ENCODE measurements around the gene RNF6. TPM values are rescaled to one million over a fixed set of nuclear protein-coding genes. Genes with fewer than 3 reads are reported as not detected.
A peak's percentile ranks its signal among the peaks of the same experiment; 100 is the strongest.

RNF6 gene
- polyA plus RNA-seq, 1 donor = 35.4 TPM

DNA sequence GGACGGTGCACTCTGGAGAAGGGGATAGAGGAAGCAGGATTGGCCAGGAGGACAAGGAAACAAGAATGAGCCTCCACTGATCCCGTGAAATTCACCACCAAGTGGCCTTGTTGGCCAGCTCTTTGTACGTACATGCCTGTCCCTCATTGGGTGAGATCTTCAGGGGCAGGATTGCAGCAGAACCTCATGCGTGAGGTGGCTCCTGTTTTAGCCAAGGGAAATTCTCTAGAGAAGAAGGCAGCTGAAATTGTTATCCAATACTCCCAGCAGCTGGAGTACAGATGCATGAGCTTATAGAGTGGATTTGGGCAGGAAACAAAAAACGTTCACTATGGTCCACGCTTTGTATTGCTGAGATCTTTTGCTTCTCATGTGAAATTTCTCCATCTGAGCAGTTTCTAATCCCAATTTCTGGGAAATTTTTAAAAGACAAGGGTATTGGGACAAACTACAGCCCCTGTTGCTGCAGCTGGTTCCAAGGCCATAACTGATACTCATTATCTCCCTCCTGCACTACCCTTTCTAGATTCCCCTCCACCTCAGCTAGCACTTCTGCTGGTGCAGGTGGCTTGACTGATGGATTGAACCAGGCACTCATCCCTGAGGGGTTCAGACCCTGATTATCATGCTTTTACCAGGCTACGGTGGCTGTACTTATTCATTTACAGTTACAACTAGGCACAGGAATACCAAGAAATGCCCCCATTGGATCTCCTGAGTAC lies 3.9 kb upstream of the RNF6 start:
- peak; percentile 19 for DNase-seq (ENCODE audit: low read depth)

DNA sequence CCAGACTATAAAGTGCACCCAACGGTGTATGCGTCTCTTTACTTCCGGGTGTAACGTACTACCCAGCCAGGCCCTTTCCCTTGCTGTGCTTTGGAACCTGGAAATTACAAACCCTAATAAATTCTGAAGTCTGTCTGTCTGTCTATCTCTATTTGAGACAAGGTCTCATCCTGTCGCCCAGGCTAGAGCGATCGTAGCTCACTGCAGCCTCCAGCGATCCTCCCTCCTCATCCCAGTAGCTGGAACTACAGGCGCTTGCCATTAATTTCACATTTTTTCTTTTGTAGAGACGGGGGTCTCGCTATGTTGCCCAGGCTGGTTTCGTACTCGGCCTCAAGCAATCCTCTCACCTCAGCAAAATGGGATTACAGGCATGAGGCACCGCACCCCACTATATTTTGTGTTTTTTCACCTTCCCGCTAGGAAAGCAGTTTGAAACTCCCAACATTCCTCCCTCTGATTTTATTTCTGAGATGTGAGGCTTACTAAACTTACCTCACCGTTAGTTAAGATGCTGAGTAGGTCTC lies 469 bp upstream of the RNF6 start:
- DNase-seq (ENCODE audit: low read depth) = peak; percentile 29

DNA sequence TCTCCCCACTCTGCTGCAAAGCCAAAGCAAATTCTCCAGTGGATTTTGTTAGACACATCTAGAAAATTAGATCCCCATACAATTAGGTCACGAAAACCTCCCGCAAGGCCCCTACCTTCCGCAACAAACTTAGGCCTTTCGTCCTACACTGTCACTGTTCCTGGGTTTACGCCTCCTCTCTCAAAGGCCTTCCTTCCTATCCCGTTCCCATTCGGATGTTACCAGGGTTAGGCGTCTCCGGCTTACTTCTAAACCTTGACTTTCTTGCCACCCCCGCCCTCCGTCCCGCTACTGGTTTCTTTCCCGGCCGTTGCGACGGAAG lies 754 bp downstream of the RNF6 start:
- DNase-seq (ENCODE audit: low read depth) = no peak

DNA sequence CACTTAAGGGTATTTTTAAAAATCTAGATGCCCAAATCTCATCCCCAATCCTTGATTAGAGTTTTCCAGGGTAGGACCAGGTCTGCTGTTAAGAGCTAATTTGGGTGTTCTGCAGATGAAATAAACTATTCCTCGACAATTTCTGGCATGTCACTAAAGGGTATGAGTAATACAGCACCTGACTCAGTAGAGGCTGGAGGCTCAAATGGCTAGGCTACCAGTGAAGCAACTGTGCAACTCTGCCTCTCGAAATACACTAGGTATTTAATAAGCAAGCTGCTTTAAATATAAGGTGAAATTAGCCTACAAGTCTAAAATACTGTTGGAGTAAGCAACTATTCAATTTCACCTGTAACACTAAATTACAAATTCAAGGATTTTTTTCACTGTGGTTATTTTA lies 1.5 kb downstream of the RNF6 start:
- no peak for DNase-seq (ENCODE audit: low read depth)

DNA sequence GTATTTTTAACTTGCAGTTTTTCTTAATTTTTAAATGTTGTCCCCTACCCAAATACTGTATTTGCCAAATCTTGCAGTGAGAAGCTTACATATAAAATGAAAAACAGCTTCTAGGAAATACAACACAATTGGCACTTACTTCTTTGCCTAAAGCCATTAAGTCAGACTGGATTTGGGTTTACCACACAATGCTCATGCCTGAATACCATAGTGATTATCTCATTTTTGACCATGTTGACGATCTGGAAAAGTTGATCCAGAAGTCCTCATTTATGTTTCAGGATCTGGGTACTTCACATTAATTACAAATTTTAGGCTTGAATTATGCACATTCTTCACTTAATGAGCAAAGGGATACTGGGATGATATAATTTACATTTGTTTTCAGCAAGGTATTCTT lies 2.4 kb downstream of the RNF6 start:
- no peak for DNase-seq (ENCODE audit: low read depth)

DNA sequence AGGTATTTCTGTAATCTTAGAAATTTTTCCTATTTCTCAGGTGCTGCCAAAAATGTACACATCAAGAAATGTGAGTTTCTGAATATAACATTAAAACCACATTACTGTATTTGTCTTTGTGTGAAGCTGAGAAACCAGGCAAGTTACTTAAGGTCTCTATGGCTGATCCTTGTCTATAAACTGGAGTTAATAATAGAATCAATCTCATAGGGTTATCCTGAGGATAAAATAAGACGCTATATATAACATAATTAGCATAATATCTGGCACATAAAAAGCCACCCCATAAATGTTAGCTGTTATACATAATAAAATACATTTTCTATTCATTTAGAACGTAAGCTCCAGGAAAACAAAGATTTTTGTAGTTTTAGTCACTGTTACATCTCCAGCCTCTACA lies 6.1 kb downstream of the RNF6 start:
- DNase-seq (ENCODE audit: low read depth) = no peak

DNA sequence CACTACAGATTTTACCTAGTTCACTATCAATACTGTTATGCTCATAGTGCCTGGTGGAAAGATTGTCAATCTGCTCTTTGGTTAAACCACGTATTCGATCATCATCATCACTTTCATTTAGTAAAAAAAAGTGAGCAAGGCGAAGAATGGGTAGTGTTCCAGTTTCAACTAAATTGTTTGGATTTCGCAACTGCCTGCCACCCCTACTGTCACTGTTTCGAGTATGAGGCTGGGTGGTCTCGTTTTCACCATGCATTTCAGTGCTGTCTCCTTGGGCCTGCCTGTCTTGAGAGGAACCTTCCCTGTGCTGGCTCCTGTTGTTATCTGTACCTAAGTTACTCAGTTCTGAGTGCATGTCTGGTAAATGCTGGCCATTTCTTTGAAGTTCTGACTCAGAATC lies 8.1 kb downstream of the RNF6 start:
- DNase-seq (ENCODE audit: low read depth) = no peak

DNA sequence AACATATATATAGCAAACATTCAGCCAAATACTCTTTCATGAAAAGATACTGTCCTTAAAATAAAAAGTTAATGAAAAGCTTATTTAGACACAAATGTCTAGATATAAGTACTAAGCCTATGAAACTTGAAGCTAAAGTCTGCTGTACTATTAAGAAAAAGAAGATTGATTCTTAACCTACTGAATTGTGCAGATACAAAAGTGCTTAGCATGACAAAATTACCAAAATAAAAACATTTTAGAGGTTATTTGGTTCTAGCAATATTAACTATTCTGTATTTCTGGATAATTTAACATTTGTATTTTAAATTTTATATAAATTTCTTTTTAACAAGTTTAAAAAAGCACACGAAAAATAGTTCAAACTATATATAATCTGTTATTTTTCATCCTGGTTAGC lies 8.8 kb downstream of the RNF6 start:
- DNase-seq (ENCODE audit: low read depth) = no peak

DNA sequence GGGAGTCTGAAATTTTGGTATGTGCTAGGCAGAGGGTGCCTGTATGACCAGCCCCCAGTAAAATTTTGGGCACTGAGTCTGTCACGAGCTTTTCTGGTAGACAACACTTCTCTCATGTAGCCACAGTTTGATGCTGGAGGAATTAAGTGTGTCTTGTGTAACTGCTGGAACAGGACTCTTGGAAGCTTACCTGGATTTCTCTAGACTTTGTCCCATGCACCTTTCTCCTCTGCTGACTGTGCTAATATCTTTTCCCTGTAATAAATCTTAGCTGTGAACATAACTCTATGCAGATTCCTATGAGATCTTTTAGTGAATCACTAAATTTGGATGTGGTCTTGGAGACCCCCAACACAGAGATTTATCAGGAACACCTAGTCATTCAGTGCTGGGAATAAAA lies 13.8 kb downstream of the RNF6 start:
- no peak for DNase-seq (ENCODE audit: low read depth)

DNA sequence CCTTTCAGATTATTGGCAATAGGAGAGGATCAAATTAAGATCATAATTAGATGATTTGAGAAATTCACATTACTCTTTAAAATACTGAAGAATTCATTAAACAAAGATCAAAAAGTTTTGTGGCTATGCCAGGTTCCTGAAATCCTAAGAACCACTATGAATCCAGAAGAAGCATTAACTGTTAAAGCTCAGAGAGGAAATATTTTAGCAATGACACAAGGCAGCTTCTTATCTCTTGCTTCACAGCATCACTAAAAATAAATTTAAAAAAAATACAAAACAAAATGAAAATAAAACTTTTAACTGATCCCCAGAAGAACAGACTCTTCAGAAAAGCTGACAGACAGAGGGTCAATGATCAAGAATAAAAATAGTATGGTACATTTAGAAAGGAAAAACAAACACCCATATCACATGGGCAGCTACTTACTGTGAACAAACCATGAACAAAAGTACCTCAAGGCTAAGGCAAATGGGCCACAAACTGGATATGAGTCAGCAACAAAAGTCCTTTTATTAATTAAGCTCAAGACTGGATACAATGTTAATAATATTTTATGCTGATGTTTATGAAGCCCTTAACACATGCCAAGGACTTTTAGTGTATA lies 19.6 kb downstream of the RNF6 start:
- DNase-seq (ENCODE audit: low read depth) = no peak

DNA sequence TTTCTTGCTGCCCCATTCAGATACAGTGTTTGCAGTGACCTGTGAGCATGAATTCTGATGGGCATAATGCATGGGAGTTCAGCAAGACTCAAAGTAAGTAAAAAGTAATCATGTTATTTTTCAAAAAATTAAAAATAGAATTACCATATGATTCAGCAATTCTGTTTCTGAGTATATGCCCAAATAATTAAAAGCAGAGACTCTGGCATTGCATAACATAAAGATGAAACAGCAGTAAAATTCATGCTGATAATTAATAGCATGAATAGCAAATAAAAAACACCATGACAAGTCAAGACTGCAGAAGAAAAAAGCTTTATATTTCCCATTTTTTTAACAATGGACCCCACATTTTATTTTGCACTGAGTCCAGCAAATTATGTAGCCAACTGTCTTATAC lies 21.3 kb downstream of the RNF6 start:
- DNase-seq (ENCODE audit: low read depth) = no peak

DNA sequence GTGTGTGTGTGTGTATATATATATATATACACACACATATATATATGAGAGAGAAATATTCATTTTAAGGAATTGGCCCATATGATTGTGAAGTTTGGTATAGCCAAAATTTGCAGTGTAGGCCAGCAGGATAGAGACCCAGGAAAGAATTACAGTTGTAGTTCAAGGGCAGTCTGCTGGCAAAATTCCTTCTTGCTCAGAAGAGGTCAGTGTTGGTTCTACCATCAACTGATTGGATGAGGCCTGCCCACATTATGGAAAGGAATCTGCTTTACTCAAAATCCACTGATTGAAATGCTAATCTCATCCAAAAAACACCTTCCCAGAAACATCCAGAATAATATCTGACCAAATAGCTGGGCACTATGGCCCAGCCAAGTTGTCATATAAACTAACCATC lies 24.0 kb downstream of the RNF6 start:
- DNase-seq (ENCODE audit: low read depth) = no peak

DNA sequence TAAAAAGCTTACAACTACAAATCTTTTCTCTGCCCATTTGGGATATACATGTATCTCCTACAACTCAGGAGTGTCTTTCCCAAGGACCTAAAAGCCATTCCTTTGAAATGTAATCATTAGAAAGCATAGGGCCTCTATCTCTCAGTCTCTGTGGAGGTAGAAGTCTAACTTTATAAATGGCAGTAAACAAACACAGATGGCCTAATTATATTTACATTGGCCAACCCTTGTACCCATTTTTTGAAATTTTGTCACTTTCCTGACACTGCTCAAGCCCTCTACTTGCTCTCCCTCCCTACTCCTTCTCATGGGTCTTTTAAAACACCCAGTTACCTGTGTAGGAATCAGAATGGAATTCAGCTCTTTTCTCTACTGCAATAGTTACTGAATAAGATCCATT lies 24.8 kb downstream of the RNF6 start:
- no peak for DNase-seq (ENCODE audit: low read depth)

DNA sequence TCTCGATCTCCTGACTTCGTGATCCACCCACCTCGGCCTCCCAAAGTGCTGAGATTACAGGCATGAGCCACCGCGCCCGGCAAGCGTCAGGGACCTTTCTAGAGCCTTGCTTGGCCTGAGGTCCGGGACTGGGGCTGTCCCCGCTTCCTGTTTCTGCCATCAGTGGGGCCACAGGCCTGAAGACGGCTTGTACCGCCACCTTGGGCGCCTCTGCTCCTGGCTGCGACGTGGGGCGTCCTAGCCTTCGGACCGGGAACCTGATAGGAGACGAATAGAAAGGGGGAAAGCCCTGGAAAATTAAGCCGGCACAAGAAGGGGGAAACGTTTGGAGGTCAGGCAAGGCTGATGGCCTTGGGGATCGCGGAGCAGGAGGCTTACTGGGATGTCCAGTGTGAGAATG lies 35.1 kb downstream of the RNF6 start:
- DNase-seq (ENCODE audit: low read depth) = no peak

DNA sequence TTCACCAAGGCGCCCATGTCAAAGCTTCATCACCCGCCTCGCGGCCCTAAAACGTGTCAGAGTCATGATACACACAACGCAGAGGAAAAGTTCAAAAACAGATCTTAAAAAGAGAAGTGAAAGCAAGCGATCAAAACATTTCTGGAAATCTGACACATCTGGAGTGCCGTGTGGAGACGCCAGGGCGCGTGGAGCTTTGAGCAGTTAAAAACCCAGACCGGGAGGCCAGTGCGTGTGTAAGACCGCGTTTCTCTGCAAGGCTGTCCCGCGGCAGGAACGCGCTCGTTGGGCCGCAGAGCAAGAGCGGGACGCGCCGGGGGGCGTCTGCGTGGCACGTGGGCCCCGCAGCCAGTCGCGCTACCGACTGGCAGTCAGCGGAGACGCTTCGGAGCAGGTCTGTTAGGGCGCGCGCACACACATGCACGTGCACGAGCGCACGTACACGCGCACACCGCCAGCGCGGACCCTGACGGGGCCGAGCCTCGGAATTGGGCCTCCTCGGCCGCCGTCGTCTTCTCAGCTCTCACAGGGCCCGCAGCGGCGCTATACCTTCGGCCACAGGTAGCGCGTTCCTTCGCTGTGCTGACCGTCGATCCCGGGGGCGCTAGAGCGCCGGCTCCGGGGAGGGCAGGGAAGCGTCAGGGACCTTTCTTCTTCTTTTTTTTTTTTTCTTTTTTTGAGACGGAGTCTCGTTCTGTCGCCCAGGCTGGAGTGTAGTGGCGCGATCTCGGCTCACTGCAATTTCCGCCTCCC lies 35.8 kb downstream of the RNF6 start:
- peak; percentile 67 for DNase-seq (ENCODE audit: low read depth)

DNA sequence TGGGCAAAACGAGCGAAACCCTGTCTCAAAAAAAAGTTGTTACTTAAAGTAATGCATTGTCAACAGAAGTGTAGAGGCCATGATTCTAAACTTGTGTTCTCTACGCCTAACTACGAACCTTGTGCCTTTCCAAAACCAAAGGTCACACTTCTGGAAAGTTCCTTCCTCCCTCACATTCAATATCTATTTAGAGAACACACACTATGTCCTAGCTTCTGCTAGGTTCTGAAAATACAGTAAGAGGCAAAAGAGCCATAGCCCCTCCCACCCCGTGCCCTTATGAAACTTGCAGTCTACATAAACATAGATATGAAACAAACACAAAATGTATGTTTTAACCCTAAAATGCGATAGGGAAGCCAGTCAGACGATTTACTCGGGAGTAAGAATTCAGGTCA lies 36.4 kb downstream of the RNF6 start:
- DNase-seq (ENCODE audit: low read depth) = peak; percentile 5

DNA sequence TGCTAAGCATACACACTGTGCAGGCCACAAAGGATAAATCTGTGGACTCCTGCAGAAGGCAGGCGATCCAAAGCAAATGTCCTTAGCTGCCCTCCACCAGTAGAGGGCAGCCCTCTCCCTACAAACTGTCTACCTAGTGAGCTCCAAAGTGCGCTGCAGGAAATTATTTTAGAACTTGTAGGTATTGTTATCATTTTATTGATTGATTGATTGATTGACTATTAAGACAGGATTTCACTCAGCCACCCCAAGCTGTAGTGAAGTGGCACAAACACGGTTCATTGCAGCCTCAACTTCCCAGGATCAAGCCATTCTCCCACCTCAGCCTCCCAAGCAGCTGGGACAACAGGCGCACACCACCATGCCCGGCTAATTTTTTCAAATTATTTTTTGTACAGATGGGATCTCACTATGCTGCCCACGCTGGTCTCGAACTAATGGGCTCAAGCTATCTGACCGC lies 37.3 kb downstream of the RNF6 start:
- DNase-seq (ENCODE audit: low read depth) = peak; percentile 55

DNA sequence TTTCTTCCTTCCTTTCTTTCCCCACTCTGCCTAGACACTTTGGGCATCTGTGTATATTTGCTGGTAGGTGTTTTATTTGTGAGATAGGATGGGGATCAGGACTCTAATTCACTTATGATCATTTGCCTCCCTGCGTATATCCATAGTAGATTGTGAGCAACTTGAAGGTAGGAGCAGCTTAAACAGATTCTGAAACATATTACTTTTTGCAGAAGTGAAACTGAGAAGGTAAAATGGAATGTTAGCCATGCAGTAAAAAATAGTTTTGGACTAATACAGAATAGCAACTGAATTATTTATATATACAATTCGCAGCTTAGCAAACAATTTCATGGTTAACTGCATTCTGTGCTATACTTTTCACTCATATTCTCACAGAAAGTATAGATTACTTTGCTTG lies 38.7 kb downstream of the RNF6 start:
- DNase-seq (ENCODE audit: low read depth) = no peak

DNA sequence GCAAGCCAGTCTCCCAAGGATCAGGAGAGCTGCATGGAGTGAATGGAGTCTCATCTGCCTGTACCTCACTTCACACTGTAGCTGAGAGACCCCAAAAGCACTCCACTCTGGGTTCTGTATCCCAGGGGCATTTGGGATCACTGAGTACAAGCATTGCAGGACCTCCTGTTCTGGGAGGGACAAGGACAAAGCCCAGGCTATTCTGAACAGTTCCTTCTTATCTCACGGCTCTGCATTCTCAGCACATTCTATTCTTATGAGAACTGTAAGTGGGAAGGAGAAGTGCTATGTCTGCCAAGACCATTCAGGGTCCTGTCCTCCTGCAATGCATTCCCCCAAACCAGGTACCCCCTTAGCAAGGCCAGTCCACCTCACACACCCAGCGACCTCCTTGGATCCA lies 42.8 kb downstream of the RNF6 start:
- no peak for DNase-seq (ENCODE audit: low read depth)

DNA sequence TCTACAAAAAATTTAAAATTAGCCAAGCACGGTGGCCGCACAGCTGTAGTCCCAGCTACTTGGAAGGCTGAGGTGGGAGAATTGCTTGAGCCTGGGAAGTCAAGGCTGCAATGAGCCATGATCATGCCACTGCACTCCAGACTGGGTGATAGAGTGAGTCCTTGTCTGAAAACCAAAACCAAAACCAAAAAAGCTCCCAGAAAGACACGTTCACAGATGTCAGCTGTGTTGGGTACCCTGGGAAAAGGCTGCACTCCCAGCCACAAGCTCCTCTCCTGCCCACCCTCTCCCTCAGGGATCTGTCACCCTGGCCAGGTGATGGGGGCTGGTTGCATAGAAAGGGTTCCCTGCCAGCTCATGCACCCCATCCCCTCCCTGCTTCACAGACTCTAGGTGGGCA lies 53.3 kb downstream of the RNF6 start:
- no peak for DNase-seq (ENCODE audit: low read depth)

DNA sequence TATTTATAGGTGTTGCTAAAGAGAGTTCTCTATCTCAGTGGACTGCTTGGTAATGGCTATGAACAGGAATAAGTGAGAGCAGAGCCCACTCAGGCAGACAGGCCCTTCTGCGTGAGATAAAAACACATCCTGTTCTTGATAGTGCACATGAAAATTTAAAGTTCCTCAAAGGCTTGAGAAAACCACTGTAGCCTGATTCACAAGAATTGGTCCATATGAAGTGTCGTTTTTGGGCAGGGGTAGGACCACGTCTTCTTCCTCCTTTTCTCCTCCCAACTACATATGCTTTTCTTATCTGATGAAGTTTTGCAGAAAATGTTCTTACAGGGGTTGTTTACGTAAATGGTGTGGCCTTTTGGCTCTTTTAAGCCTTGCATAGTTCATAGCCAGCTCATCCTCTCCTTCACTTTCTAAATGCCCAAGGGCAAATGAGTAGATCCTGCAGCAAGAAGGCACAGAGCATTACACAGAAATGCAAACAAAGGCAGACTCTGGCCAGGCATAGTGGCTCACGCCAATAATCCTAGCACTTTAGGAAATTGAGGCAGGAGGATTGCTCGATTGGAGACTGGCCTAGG lies 53.8 kb downstream of the RNF6 start:
- DNase-seq (ENCODE audit: low read depth) = no peak

DNA sequence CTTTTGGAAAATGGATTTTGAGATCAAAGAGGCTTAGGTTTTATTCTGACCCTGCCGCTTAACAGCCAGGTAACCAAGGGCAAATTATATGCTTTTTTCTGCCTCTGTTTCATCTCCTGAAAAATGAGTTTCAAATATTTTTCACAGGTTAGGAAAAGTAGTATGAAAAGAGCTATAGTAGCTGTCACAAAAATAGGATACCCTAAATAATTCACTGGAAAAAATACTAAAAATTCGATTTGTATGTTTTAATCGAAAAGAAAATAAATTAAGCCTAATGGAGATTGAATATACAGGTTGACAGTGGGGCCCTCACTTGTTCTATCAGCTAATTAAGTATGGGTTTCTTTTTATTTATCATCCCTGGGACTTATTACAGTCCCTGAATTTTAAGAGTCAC lies 58.3 kb downstream of the RNF6 start:
- no peak for DNase-seq (ENCODE audit: low read depth)
